Fibroblast of peridontal ligament (primary cell): ENCODE results near the gene IGFBP5.

Experiments
- DNase-seq: peaks from one replicate; pipeline ENCODE4 v3.0.0-alpha.2; 2010; ENCODE audit errors: extremely low read depth

Gene IGFBP5

DNA sequence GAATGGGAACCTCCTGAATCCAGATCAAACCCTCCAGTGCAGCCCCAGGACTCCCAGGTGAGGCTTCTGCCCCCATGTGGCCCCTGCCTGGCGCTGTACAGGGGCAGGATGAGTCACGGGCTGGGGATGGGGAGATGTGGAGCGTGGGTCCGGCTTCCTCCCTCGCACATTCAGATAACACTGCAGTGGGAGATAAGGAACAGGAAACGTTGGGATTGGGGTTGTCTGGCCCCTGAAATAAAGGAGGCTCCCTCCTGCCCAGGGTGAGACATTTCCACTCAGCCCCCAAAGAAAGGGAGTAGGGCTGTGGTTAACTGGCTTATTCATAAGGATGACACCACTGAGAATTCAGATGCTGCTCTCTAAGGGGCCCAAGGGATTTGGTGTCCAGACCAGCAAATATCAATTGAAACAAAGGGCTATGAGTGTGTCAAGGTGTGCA is 30.7 kb downstream of the IGFBP5 start:
- no peak for DNase-seq

DNA sequence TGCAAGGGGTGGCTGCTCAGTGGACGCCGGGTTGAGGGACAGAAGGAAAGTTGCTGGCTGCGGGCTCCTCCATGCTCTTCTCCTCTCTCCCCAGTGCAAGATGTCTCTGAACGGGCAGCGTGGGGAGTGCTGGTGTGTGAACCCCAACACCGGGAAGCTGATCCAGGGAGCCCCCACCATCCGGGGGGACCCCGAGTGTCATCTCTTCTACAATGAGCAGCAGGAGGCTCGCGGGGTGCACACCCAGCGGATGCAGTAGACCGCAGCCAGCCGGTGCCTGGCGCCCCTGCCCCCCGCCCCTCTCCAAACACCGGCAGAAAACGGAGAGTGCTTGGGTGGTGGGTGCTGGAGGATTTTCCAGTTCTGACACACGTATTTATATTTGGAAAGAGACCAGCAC is 31.5 kb downstream of the IGFBP5 start:
- DNase-seq, result no peak

DNA sequence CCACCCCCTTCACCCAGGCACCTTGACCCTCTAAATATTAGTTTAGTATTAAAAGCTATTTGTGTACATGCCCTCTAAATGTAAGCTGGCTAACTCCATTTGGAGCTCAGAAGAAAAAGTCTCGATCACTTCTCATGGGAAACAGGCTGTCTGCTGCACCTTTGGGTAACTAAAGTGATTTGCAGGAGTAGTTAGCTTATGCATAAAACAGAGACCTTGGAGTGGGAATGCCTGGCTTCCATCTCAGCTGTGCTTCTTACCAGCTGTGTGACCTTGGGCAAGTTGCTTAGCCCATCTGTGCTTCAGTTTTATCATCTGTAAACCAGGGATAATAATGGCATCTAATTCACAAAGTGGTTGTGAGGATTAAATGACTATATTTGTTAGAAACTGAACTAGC is 32.2 kb downstream of the IGFBP5 start:
- no peak for DNase-seq

GRCh38 chr2:216661639-216662375 is 33.5 kb downstream of the IGFBP5 start:
- DNase-seq, result no peak

DNA sequence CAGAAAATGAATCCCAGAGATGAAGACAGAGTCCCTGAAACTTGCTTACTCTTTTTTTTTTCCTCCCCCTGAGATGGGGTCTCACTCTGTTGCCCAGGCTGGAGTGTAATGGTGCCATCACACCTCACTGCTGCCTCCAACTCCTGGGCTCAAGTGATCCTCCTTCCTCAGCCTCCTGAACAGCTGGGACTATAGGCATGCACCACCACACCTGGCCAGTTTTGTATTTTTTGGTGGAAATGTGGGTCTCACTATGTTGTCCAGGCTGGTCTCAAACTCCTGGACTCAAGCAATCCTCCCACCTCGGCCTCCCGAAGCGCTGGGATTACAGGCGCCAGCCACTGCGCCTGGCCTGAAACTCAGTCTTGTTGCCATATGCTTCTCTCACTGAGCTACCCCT is 34.3 kb downstream of the IGFBP5 start:
- no peak for DNase-seq

DNA sequence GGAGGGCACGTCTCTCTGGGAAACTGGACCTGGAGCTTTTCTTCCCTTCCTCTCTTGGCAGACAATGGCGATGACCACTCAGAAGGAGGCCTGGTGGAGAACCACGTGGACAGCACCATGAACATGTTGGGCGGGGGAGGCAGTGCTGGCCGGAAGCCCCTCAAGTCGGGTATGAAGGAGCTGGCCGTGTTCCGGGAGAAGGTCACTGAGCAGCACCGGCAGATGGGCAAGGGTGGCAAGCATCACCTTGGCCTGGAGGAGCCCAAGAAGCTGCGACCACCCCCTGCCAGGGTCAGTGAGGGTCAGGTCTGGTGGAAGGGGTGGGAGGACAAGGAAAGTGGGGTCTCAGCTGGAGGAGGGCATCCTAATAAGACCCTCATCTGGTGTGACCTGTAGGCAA is 34.9 kb downstream of the IGFBP5 start:
- DNase-seq, result no peak

GRCh38 chr2:216659276-216659675 is 36.1 kb downstream of the IGFBP5 start:
- DNase-seq, result no peak

- no peak for DNase-seq
These were observed 36.6 kb downstream of the IGFBP5 start for GRCh38 chr2:216658757-216659156.

- no peak for DNase-seq
These were observed 37.4 kb downstream of the IGFBP5 start for GRCh38 chr2:216657980-216658379.

DNA sequence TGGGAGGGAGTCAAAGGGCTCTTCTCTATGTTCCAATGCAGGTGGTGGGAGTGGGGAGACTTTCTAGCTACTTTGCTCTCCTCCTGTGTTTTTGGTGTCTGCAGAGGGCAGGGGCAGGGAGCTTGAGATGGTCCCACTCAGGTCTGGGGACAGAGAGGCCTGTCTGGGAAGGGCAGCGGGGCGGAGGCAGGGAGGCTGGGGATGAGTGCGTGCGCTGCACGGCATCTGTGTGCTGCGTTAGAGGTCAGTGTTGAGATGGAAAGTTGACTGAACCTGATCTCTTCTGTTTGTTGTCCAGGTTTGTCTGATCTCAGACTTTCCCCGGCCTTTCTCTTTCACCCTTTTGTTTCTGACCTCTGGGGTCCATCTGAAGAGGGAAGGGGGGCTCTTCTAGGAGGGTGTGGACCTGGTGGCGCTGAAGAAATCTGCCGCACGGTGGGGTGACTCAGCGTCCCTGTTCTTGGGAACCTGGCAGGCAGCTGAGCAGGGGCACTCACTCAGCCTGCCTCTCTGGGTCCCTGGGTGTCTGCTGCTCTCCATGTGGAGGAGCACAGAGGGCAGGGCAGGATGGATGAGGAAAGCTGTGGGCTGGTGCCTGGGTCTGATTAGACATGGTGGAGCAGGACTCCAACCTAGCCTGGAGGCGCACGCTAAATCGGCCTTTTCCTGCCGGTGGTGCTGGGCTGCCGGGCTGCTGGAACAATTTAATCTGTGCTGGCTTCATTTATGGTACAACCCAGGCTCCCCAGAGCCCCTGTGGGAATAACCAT is 38.1 kb downstream of the IGFBP5 start:
- DNase-seq, result no peak

DNA sequence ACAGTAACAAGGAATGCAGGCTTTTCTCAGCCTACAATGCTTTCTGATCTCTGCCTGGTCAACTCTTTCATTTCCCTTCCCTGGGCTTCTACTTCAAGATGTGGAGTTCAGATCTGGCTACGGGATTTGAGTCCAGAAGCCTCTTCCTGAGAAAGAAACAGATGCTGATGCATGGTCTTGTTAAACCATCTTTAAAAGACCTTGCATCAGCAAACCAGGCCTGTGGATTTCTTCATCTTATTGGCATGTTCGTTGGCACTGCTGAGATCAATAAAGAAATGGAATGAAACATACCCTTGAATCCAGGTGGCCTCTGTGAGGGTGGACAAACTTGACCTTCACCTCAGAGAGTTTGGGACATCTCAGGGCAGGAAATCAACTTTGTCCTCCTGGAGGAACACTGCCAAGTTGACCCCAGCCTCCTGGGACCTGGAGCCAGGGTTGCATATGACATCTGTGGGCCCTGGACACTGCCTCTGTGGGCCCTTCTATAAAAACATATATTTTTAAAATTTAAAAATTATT is 40.8 kb downstream of the IGFBP5 start:
- DNase-seq, result no peak

DNA sequence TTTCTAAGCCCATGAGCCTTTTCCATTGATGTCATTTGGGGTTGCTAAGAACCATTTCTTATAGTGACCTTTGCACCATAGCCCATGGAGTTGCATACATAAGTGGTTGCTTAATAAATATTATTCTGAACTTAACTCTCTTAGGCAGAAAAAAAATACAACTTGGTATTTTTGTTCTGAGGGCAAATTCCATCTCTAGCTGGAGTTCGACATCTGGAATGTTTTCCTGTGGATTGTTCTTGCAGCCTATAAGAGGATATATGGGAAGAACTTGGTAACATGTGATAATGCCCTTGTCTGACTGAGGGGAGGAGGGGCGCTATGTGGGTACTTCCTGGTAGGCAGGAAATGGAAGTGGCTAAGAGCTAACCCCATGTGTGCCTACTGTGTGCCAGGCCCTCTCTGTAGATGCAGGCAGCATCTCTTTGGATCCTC is 41.4 kb downstream of the IGFBP5 start:
- peak; percentile 61 for DNase-seq

GRCh38 chr2:216653093-216653799 is 42.1 kb downstream of the IGFBP5 start:
- no peak for DNase-seq

DNA sequence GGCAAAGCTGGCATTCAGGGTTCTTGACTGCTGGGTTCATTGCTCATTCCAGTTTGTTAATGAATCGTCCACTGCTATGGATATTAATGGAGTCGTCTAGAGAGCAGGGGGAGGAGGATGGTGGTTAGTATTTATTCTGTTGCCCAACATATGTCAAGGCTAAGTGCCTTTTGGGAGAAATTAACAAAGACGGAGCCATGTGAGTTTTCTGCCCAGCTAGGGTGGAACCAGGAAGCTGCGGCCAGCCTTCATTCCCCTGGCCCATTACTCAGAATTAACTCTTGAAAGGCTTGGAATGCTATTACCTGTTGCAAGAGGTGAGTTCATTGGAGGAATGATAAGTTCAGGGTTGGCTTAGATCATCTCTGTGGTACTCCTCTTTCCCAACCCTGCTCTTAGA is 42.8 kb downstream of the IGFBP5 start:
- DNase-seq, result no peak

DNA sequence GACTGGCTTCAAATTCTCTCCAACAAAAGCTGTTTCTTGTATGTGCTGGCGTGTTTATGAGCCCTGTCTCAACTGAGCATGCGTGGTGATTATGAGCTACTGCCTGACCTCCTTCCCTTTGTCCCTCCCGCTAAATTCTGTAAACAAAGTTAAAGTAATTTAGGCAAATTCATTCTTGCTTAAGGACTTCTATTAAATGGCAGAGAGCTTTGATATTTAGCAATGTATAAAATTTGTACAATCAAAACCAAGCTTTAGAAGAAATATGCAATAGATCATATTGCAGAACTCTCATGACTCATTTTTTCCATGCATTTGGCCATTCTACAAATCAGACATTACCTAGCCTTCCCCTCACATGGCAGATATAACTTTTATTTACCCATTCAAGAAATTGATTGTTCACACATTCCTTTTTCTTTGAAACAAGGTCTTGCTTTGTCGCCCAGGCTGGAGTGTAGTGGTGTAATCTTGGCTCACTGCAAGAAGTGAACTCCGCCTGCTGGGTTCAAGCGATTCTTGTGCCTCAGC is 43.9 kb downstream of the IGFBP5 start:
- peak; percentile 91 for DNase-seq

GRCh38 chr2:216650626-216651257 is 44.6 kb downstream of the IGFBP5 start:
- no peak for DNase-seq

- DNase-seq, result no peak
These were observed 45.8 kb downstream of the IGFBP5 start for GRCh38 chr2:216649574-216649973.

DNA sequence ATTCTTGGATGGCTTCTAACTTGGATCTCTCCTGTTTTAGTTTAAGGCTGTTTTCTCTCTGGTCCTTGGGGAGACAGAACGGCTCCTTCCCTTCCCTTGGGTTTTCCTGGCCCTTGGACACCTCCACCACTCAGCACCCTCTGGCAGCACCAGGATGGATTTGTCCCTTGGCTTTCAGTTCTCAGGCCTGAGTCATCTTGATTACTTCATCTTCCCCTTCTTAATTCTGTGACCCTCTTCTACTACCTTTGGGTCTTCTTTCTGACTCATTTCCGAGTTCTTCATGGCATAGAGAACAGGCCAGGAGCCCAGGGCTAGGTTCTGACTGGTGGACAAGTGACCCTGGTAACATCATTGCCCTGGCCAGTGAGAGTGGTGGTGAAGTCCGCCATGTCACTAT is 47.2 kb downstream of the IGFBP5 start:
- no peak for DNase-seq

DNA sequence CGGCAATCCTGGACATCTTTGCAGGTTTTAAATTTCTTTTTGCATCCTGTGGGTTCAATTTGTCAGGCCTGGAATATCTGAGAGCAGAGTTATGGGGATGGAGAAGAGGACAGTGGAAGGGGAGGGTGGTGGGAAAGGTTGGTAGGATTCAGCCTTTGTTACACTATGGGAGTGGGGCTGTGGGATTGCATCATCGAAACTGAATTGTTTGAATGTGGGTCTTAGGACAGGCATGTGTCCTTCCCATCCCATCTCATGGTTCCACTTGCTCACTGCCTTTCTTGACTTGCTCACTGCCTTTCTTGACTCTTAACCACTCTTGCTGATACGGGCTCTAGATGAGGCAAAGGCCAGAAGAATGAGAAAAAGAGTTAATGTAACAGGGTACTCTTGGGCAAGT is 49.2 kb downstream of the IGFBP5 start:
- no peak for DNase-seq

GRCh38 chr2:216645636-216645950 is 49.8 kb downstream of the IGFBP5 start:
- DNase-seq, result no peak

DNA sequence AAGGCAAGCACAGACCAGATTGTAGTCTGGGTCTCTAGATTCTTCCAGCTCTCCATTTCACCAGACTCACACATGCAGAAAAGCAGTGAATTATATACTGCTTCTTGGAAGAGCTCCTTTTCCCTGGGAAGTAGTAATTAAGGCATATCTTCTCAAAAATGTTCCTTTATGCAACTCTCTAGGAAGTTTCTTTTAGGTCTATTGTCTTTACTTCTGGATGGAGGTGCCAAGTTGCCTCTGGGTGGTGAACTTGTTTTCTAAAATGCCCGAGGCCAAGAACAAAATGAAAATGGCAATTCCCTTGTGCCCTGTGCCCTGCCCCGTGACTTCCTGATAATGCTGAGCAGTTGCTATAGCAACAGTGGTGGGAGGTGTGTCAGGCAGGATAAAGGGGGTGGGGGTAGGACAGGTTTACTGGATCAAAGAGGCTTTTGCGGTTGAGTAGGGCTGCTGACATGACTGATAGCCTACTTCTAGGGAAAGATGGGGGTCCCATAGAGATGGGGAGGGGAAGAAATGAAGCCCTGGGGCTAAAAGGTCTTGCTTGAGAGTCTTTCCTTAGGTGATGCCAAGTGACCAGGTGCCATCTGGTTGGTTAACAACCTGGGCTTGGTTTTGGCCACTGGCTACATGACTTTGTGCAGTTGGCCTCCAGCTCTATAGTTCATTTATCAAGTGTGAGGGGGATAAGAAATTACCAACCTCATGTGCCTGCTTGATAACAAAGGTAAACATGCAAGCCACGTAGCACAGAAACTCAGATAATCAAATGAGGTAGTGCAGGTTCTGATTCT is 50.3 kb downstream of the IGFBP5 start:
- DNase-seq, result no peak
